Endodermal cell (in vitro differentiated cells): ENCODE results near the gene LRCH3. TPM values are rescaled to one million over a fixed set of nuclear protein-coding genes. Genes with fewer than 3 reads are reported as not detected.

Experiments used
- DNase-seq: peaks from one replicate; pipeline ENCODE4 v3.0.0-alpha.2; 2017
- H3K27ac ChIP-seq: 2 replicates; pipeline ENCODE4 v1.5.1; 2013; ENCODE audit warnings: mild to moderate bottlenecking, low read depth, low read length, moderate library complexity
- H3K27me3 ChIP-seq: 2 replicates; pipeline ENCODE4 v1.6.1; 2013; ENCODE audit warnings: mild to moderate bottlenecking, low read length, moderate library complexity; ENCODE audit not compliant: insufficient read depth, control insufficient read depth, poor library complexity, severe bottlenecking
- H3K36me3 ChIP-seq: 2 replicates; pipeline ENCODE4 v1.7.0; 2013; ENCODE audit warnings: mild to moderate bottlenecking, low read length, moderate library complexity; ENCODE audit not compliant: control insufficient read depth, insufficient read depth
- H3K4me1 ChIP-seq: one replicate; pipeline ENCODE4 v1.7.0; 2013; ENCODE audit warnings: low read length; ENCODE audit not compliant: control insufficient read depth, insufficient read depth
- H3K4me3 ChIP-seq: 2 replicates; pipeline ENCODE4 v1.5.1; 2013; ENCODE audit warnings: mild to moderate bottlenecking, low read length, moderate library complexity
- H3K9ac ChIP-seq: 2 replicates; pipeline ENCODE4 v1.6.1; 2013; ENCODE audit warnings: mild to moderate bottlenecking, low read length, moderate library complexity; ENCODE audit not compliant: poor library complexity, severe bottlenecking; ENCODE audit errors: extremely low read depth
- H3K9me3 ChIP-seq: 2 replicates; pipeline ENCODE4 v1.6.1; 2013; ENCODE audit warnings: mild to moderate bottlenecking, low read length, moderate library complexity; ENCODE audit not compliant: control insufficient read depth
- H3K27ac Mint-ChIP-seq: 2 replicates; pipeline ENCODE4 v1.8.0; 2020; ENCODE audit warnings: mixed read lengths
- H3K27me3 Mint-ChIP-seq: 2 replicates; pipeline ENCODE4 v1.8.0; 2021; ENCODE audit warnings: mild to moderate bottlenecking, mixed read lengths; ENCODE audit not compliant: insufficient read depth
- H3K36me3 Mint-ChIP-seq: 2 replicates; pipeline ENCODE4 v1.8.0; 2020; ENCODE audit warnings: low read depth, mixed read lengths
- H3K4me1 Mint-ChIP-seq: 2 replicates; pipeline ENCODE4 v1.8.0; 2020; ENCODE audit warnings: mixed read lengths
- H3K4me3 Mint-ChIP-seq: 2 replicates; pipeline ENCODE4 v1.8.0; 2020; ENCODE audit warnings: mild to moderate bottlenecking, moderate library complexity, mixed read lengths
- H3K9me3 Mint-ChIP-seq: 2 replicates; pipeline ENCODE4 v1.8.0; 2020; ENCODE audit warnings: mild to moderate bottlenecking, mixed read lengths
- WGBS, 2 experiments: methylation state at CpG; one replicate each; pipeline versions ENCODE4 v1.1.5 to v1.1.7; 2013; ENCODE audit warnings: missing lambda C conversion rate in 2 of 2, mixed read lengths in 1 of 2; ENCODE audit not compliant: insufficient coverage in 1 of 2, insufficient read length in 1 of 2; 5-methylcytosine and 5-hydroxymethylcytosine counted together
- total RNA-seq, 2 donors: library from RNA; stranded (reverse); fragmentation: NEBNext Ultra II Directional in 1 of 2; extraction: Animal tissue kit (Norgen Biotek cat#: 25700) in 1 of 2; gene quantifications; 2 replicates in 1 of 2; 3 replicates in 1 of 2; pipeline ENCODE4 v1.2.1, GENCODE V29; 2021
- TF ChIP-seq, protein P1 (sequence below): fragments of 200-600 bp; sonication (generic); conservative IDR thresholded peaks from 2 replicates; pipeline ENCODE4 v1.5.0; 2021; ENCODE audit warnings: antibody characterized with exemption, mild to moderate bottlenecking

Gene LRCH3
- total RNA-seq, 2 donors from 2014 or later = 67.1 to 70.2 TPM

- H3K27ac Mint-ChIP-seq = no peak overlapping the region
- H3K9ac ChIP-seq = no peak overlapping the region
- no peaks in the 10 kb centered on the region for H3K4me1 ChIP-seq
- H3K27ac ChIP-seq = no peak overlapping the region
- peaks cover 31% of the 10 kb centered on the region for H3K9me3 Mint-ChIP-seq
- H3K4me3 ChIP-seq = no peak overlapping the region
- no peaks in the 10 kb centered on the region for H3K27me3 ChIP-seq
- WGBS, 2 experiments = 93% methylated on average over 3 to 6 of the region's 6 CpGs
- H3K36me3 Mint-ChIP-seq = peaks cover 80% of the 10 kb centered on the region
- TF ChIP-seq, protein P1, sequence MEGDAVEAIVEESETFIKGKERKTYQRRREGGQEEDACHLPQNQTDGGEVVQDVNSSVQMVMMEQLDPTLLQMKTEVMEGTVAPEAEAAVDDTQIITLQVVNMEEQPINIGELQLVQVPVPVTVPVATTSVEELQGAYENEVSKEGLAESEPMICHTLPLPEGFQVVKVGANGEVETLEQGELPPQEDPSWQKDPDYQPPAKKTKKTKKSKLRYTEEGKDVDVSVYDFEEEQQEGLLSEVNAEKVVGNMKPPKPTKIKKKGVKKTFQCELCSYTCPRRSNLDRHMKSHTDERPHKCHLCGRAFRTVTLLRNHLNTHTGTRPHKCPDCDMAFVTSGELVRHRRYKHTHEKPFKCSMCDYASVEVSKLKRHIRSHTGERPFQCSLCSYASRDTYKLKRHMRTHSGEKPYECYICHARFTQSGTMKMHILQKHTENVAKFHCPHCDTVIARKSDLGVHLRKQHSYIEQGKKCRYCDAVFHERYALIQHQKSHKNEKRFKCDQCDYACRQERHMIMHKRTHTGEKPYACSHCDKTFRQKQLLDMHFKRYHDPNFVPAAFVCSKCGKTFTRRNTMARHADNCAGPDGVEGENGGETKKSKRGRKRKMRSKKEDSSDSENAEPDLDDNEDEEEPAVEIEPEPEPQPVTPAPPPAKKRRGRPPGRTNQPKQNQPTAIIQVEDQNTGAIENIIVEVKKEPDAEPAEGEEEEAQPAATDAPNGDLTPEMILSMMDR = no peak
- peaks cover 30% of the 10 kb centered on the region for H3K9me3 ChIP-seq
- no peak overlapping the region for H3K4me3 Mint-ChIP-seq
- DNase-seq = no peak
- H3K27me3 Mint-ChIP-seq = peaks cover 1% of the 10 kb centered on the region
- H3K36me3 ChIP-seq = peaks cover 78% of the 10 kb centered on the region
- no peaks in the 10 kb centered on the region for H3K4me1 Mint-ChIP-seq
Measured at GRCh38 chr3:197874653-197875052, 83.6 kb downstream of the LRCH3 start.

DNA sequence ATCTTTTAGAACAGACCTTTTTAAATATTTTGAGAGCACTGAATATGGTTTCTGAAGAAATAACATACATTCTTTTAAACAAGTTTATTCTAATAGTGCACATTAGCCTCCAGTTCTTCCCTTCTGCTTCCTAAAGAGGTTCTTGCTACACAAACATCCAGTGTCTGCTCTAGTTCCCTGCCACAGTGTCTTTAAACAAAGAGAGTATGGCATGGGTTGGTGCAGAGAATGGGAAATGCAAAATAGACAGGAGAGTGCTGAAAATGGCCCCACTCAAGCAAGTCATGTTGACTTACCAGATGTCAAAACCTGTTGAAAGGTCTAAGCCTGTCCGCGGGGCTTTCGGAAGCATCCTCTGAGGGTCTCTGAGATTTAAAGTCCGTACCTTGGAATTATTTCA is 86.8 kb downstream of the LRCH3 start:
- Mint-ChIP-seq H3K27ac (no peak overlapping the region), H3K9me3 (peaks cover 29% of the 10 kb centered on the region), H3K27me3 (peaks cover 1% of the 10 kb centered on the region), H3K4me1 (peaks cover 22% of the 10 kb centered on the region), H3K4me3 (no peak overlapping the region), H3K36me3 (peaks cover 60% of the 10 kb centered on the region)
- H3K9me3 ChIP-seq = peaks cover 27% of the 10 kb centered on the region
- H3K36me3 ChIP-seq = peaks cover 70% of the 10 kb centered on the region
- no peak for DNase-seq
- no peaks in the 10 kb centered on the region for H3K27me3 ChIP-seq
- no peak overlapping the region for H3K27ac ChIP-seq
- no peak overlapping the region for H3K4me3 ChIP-seq
- H3K4me1 ChIP-seq = peaks cover 7% of the 10 kb centered on the region
- H3K9ac ChIP-seq = no peak overlapping the region
- TF ChIP-seq, protein P1 = no peak
- WGBS, 2 experiments = 95 to 99% methylated on average over 4 of the region's 4 CpGs

GRCh38 chr3:197878427-197878826 is 87.4 kb downstream of the LRCH3 start:
- Histone ChIP-seq H3K4me3 (no peak overlapping the region), H3K27me3 (no peaks in the 10 kb centered on the region), H3K36me3 (peaks cover 70% of the 10 kb centered on the region), H3K4me1 (peaks cover 7% of the 10 kb centered on the region), H3K27ac (no peak overlapping the region), H3K9ac (no peak overlapping the region), H3K9me3 (peaks cover 22% of the 10 kb centered on the region)
- no peak for DNase-seq
- Mint-ChIP-seq H3K4me1 (peaks cover 27% of the 10 kb centered on the region), H3K9me3 (peaks cover 24% of the 10 kb centered on the region), H3K27me3 (peaks cover 1% of the 10 kb centered on the region), H3K4me3 (no peak overlapping the region), H3K27ac (no peak overlapping the region), H3K36me3 (peaks cover 58% of the 10 kb centered on the region)
- TF ChIP-seq, protein P1 = no peak
- 90 to 92% methylated on average over 4 to 8 of the region's 8 CpGs for WGBS, 2 experiments
